K562 (cell line): ENCODE measurements around the gene CLIC3. TPM values are rescaled to one million over a fixed set of nuclear protein-coding genes. Genes with fewer than 3 reads are reported as not detected.

Experiments
- CBFA2T2 ChIP-seq: fragments of 450-650 bp; conservative IDR thresholded peaks from 2 replicates; pipeline ENCODE4 v1.6.1; 2017; ENCODE audit warnings: mild to moderate bottlenecking
- CBX1 ChIP-seq: sonication (generic); IDR thresholded peaks from 2 replicates; pipeline ENCODE4 v1.6.1; 2016; ENCODE audit warnings: antibody characterized with exemption, low read depth, mild to moderate bottlenecking
- CBX5 ChIP-seq: IDR thresholded peaks from 2 replicates; pipeline ENCODE4 v1.6.1; 2014; ENCODE audit warnings: low read depth, borderline replicate concordance
- CCNT2 ChIP-seq: IDR thresholded peaks from 2 replicates; pipeline ENCODE4 v1.6.1; 2011; ENCODE audit warnings: borderline replicate concordance, low read depth, mild to moderate bottlenecking, moderate library complexity, mixed read lengths, low read length; ENCODE audit not compliant: insufficient read length; ENCODE audit errors: extremely low read depth
- CREB3L1 ChIP-seq: fragments of 450-650 bp; IDR thresholded peaks from 2 replicates; pipeline ENCODE4 v1.6.1; 2014; ENCODE audit warnings: low read depth, mild to moderate bottlenecking, moderate library complexity, borderline replicate concordance
- E2F5 ChIP-seq: sonication (generic); formaldehyde crosslinking; IDR thresholded peaks from 2 replicates; pipeline ENCODE4 v1.8.0; 2022; ENCODE audit warnings: mild to moderate bottlenecking, missing genetic modification reagents
- EP400 ChIP-seq: fragments of 450-650 bp; IDR thresholded peaks from 2 replicates; pipeline ENCODE4 v1.6.1; 2017; ENCODE audit warnings: antibody characterized with exemption, mild to moderate bottlenecking, moderate library complexity
- ESRRA ChIP-seq: fragments of 450-650 bp; IDR thresholded peaks from 2 replicates; pipeline ENCODE4 v1.6.1; 2014; ENCODE audit warnings: low read depth, mild to moderate bottlenecking, moderate library complexity, borderline replicate concordance
- HEY1 ChIP-seq: fragments of 250-450 bp; sonication (Bioruptor Pico); IDR thresholded peaks from 2 replicates; pipeline ENCODE4 v1.5.0; 2020; ENCODE audit warnings: mild to moderate bottlenecking, moderate library complexity, borderline replicate concordance
- JUN ChIP-seq, 2 experiments: sonication (generic) in 1 of 2; formaldehyde crosslinking in 1 of 2; IDR thresholded peaks; 2 replicates each; pipeline versions ENCODE4 v1.6.1 to v1.8.0; 2012 to 2022; ENCODE audit warnings: borderline replicate concordance in 2 of 2, mild to moderate bottlenecking in 2 of 2, improper control_type of control experiment in 1 of 2, low read depth in 1 of 2, low read length in 1 of 2, missing genetic modification reagents in 1 of 2
- NEUROD1 ChIP-seq: fragments of 150-350 bp; IDR thresholded peaks from 2 replicates; pipeline ENCODE4 v1.6.1; 2014; ENCODE audit warnings: borderline replicate concordance, low read length, low read depth; ENCODE audit not compliant: partially characterized antibody
- RAD51 ChIP-seq: fragments of 450-650 bp; IDR thresholded peaks from 2 replicates; pipeline ENCODE4 v1.7.1; 2016; ENCODE audit warnings: low read depth, mild to moderate bottlenecking, borderline replicate concordance
- RBM25 ChIP-seq: fragments of 200-400 bp; formaldehyde crosslinking; IDR thresholded peaks from 2 replicates; pipeline ENCODE4 v1.6.1; 2018; ENCODE audit warnings: low read length, low read depth, moderate library complexity; ENCODE audit not compliant: severe bottlenecking
- TFAP4 ChIP-seq: sonication (generic); formaldehyde crosslinking; IDR thresholded peaks from 2 replicates; pipeline ENCODE4 v1.8.0; 2022; ENCODE audit warnings: missing genetic modification reagents, mild to moderate bottlenecking, moderate library complexity, borderline replicate concordance
- USF1 ChIP-seq: sonication (generic); formaldehyde crosslinking; IDR thresholded peaks from 2 replicates; pipeline ENCODE4 v1.9.0; 2022; ENCODE audit warnings: mild to moderate bottlenecking, missing genetic modification reagents
- ZBTB2 ChIP-seq: fragments of 450-650 bp; IDR thresholded peaks from 2 replicates; pipeline ENCODE4 v1.6.1; 2016; ENCODE audit warnings: antibody characterized with exemption
- ZBTB7A ChIP-seq: IDR thresholded peaks from 2 replicates; pipeline ENCODE4 v1.6.1; 2011; ENCODE audit warnings: low read depth, mild to moderate bottlenecking, low read length, moderate library complexity, borderline replicate concordance; ENCODE audit not compliant: control insufficient read depth
- ZBTB9 ChIP-seq: fragments of 450-650 bp; formaldehyde crosslinking; IDR thresholded peaks from 2 replicates; pipeline ENCODE4 v1.4.0; 2020; ENCODE audit warnings: mild to moderate bottlenecking, moderate library complexity
- polyA plus RNA-seq, 8 experiments: library from polyadenylated mRNA; depleted of rRNA in 4 of 8; stranded (reverse) in 5 of 8; unstranded in 3 of 8; fragments of >200 nt; fragmentation: Nextera tagmentation in 2 of 8; fragmentation: Illumina TruSeq in 1 of 8; extraction: Ambion mirVana in 2 of 8; extraction: Trizol in 1 of 8; gene quantifications; 2 replicates each; pipeline versions ENCODE4 v1.2.1 to v1.2.3, GENCODE V29; 2011 to 2014; ENCODE audit warnings: inconsistent platforms in 1 of 8, missing spikeins in 1 of 8
- total RNA-seq, 7 experiments: library from RNA; depleted of rRNA in 6 of 7; stranded (reverse); fragments of >200 nt in 6 of 7; fragmentation: Illumina TruSeq in 2 of 7; extraction: Trizol in 2 of 7; gene quantifications; 2 replicates each; pipeline versions ENCODE4 v1.2.1 to v1.2.3, GENCODE V29; 2011 to 2021; ENCODE audit warnings: low replicate concordance in 1 of 7

The CLIC3 gene
- total and polyA plus RNA-seq, 9 of the 15 experiments (the other 6 are each of a cell fraction or from before 2014, with no cell fraction given) = 0.27 to 0.29 TPM; not detected in 7

GRCh38 chr9:136949817-136950655 lies 46.3 kb downstream of the CLIC3 start (continued):
- TF ChIP-seq TFAP4 (CRISPR knock-in tag) (peak; percentile 46; the same call in 1 of the 2 replicates), ZBTB7A (peak; percentile 82; the same call in 1 of the 2 replicates), EP400 (peak; percentile 71; the same call in 1 of the 2 replicates), CBFA2T2 (peak; percentile 84), NEUROD1 (peak; percentile 42), ZBTB2 (no peak), USF1 (CRISPR knock-in tag) (peak; percentile 100), CCNT2 (peak; percentile 15), ZBTB9 (peak; percentile 74; the same call in 1 of the 2 replicates), CBX5 (0 out of 2 replicates have a peak, but pooled peaks have one; percentile 26), CREB3L1 (no peak), RBM25 (peak; percentile 100), JUN (IDR thresholded peaks at IDR 0.05; ENCODE audit: borderline replicate concordance, low read depth, low read length) (peak; percentile 43; the same call in 1 of the 2 replicates), JUN (CRISPR knock-in tag; IDR thresholded peaks at IDR 0.05; ENCODE audit: borderline replicate concordance) (no peak), CBX1 (peak; percentile 40), RAD51 (peak; percentile 98), E2F5 (CRISPR knock-in tag) (no peak), ESRRA (0 out of 2 replicates have a peak, but pooled peaks have one; percentile 20), HEY1 (CRISPR knock-in tag) (no peak)
